Esophagus squamous epithelium (tissue), 4 donors: ENCODE results near the gene RPP38.

Experiments
- CTCF ChIP-seq, 6 experiments: fragments of 450-650 bp in 4 of 6; fragments of 200-600 bp in 2 of 6; sonication (generic) in 2 of 6; IDR thresholded peaks; one replicate each; pipeline ENCODE4 v1.5.1; 2016 to 2019; ENCODE audit warnings: antibody characterized with exemption in 6 of 6, mild to moderate bottlenecking in 4 of 6, moderate library complexity in 4 of 6
- POLR2A ChIP-seq, 4 donors: fragments of 450-650 bp; IDR thresholded peaks; one replicate each; pipeline ENCODE4 v1.6.1; 2017; ENCODE audit warnings: antibody characterized with exemption in 4 of 4, mild to moderate bottlenecking in 4 of 4, moderate library complexity in 3 of 4

GRCh38 chr10:15140698-15141097 lies 43.5 kb downstream of the RPP38 start:
- TF ChIP-seq CTCF (IDR thresholded peaks at IDR 0.05), result no peak
- TF ChIP-seq POLR2A (IDR thresholded peaks at IDR 0.05), result no peak
